CD14-positive monocyte (primary cell): ENCODE data around the gene MTA1. TPM values are rescaled to one million over a fixed set of nuclear protein-coding genes. Genes with fewer than 3 reads are reported as not detected.

Source experiments
- DNase-seq, 3 donors: peaks; one replicate each; pipeline ENCODE4 v3.0.0-alpha.2; 2011 to 2022
- H2AFZ ChIP-seq: 2 replicates; pipeline ENCODE4 v1.6.0; 2012; ENCODE audit warnings: mild to moderate bottlenecking, low read depth, low read length, inconsistent platforms; ENCODE audit not compliant: insufficient read depth, poor library complexity, severe bottlenecking
- H3K27ac ChIP-seq, 2 donors: 1 replicate in 1 of 2; 2 replicates in 1 of 2; pipeline ENCODE4 v1.5.1; 2012 to 2013; ENCODE audit warnings: low read length in 2 of 2, control low read depth in 1 of 2, inconsistent platforms in 1 of 2, low read depth in 1 of 2, mild to moderate bottlenecking in 1 of 2
- H3K27me3 ChIP-seq, 2 donors: one replicate each; pipeline versions ENCODE4 v1.6.0 to v1.6.1; 2011 to 2013; ENCODE audit warnings: low read length in 2 of 2; ENCODE audit not compliant: control insufficient read depth in 2 of 2, insufficient read depth in 2 of 2
- H3K36me3 ChIP-seq, 2 donors: replicated peaks in 1 of 2; 1 replicate in 1 of 2; 2 replicates in 1 of 2; pipeline versions ENCODE4 v1.5.1 to v1.6.1; 2012 to 2013; ENCODE audit warnings: low read length in 2 of 2, control low read depth in 1 of 2, inconsistent platforms in 1 of 2, mild to moderate bottlenecking in 1 of 2; ENCODE audit not compliant: insufficient read depth in 2 of 2, control insufficient read depth in 1 of 2
- H3K4me1 ChIP-seq, 2 donors: 1 replicate in 1 of 2; 2 replicates in 1 of 2; pipeline versions ENCODE4 v1.5.1 to v1.6.1; 2012 to 2013; ENCODE audit warnings: low read length in 2 of 2, control low read depth in 1 of 2, inconsistent platforms in 1 of 2, mild to moderate bottlenecking in 1 of 2, moderate library complexity in 1 of 2; ENCODE audit not compliant: insufficient read depth in 2 of 2, control insufficient read depth in 1 of 2
- H3K4me2 ChIP-seq: replicated peaks from 2 replicates; pipeline ENCODE3; 2012; ENCODE audit warnings: low read length, moderate library complexity, mild to moderate bottlenecking; ENCODE audit not compliant: poor library complexity, severe bottlenecking; ENCODE audit errors: extremely low read depth
- H3K4me3 ChIP-seq, 3 experiments: fragments of 200-600 bp in 1 of 3; sonication (generic) in 1 of 3; replicated peaks in 1 of 3; 1 replicate in 2 of 3; 2 replicates in 1 of 3; pipeline ENCODE4 v1.5.1; 2011 to 2013; ENCODE audit warnings: low read length in 3 of 3, mild to moderate bottlenecking in 3 of 3, control low read depth in 2 of 3, low read depth in 2 of 3, inconsistent platforms in 1 of 3, moderate library complexity in 1 of 3
- H3K79me2 ChIP-seq: 2 replicates; pipeline ENCODE4 v1.6.0; 2012; ENCODE audit warnings: mild to moderate bottlenecking, control low read depth, inconsistent platforms, low read length, moderate library complexity; ENCODE audit not compliant: insufficient read depth
- H3K9ac ChIP-seq: 2 replicates; pipeline ENCODE4 v1.6.0; 2017; ENCODE audit warnings: low read length, mild to moderate bottlenecking; ENCODE audit not compliant: insufficient read depth, poor library complexity, severe bottlenecking
- H3K9me3 ChIP-seq, 2 donors: replicated peaks in 1 of 2; 1 replicate in 1 of 2; 2 replicates in 1 of 2; pipeline versions ENCODE4 v1.5.1 to v1.6.1; 2012 to 2013; ENCODE audit warnings: low read length in 2 of 2, control low read depth in 1 of 2; ENCODE audit not compliant: control insufficient read depth in 1 of 2, insufficient read depth in 1 of 2
- H4K20me1 ChIP-seq: 2 replicates; pipeline ENCODE4 v1.6.0; 2012; ENCODE audit warnings: mild to moderate bottlenecking, low read length, control low read depth, moderate library complexity; ENCODE audit not compliant: insufficient read depth
- H3K27ac Mint-ChIP-seq, 7 donors: one replicate each; pipeline ENCODE4 v1.8.0; 2020; ENCODE audit warnings: mild to moderate bottlenecking in 7 of 7, mixed read lengths in 7 of 7, moderate library complexity in 6 of 7, inconsistent platforms in 2 of 7
- H3K27me3 Mint-ChIP-seq, 3 donors: one replicate each; pipeline ENCODE4 v1.8.0; 2021 to 2022; ENCODE audit warnings: low read depth in 3 of 3, mild to moderate bottlenecking in 3 of 3, mixed read lengths in 3 of 3, moderate library complexity in 3 of 3, inconsistent platforms in 1 of 3
- H3K36me3 Mint-ChIP-seq, 2 donors: one replicate each; pipeline ENCODE4 v1.8.0; 2020; ENCODE audit warnings: mixed read lengths in 2 of 2, inconsistent platforms in 1 of 2, mild to moderate bottlenecking in 1 of 2
- H3K4me1 Mint-ChIP-seq: one replicate; pipeline ENCODE4 v1.8.0; 2020; ENCODE audit warnings: mild to moderate bottlenecking, mixed read lengths
- H3K4me3 Mint-ChIP-seq, 2 donors: one replicate each; pipeline ENCODE4 v1.8.0; 2020; ENCODE audit warnings: mild to moderate bottlenecking in 2 of 2, mixed read lengths in 2 of 2, moderate library complexity in 1 of 2
- H3K9me3 Mint-ChIP-seq, 7 donors: one replicate each; pipeline ENCODE4 v1.8.0; 2020 to 2022; ENCODE audit warnings: mixed read lengths in 7 of 7, mild to moderate bottlenecking in 6 of 7, moderate library complexity in 6 of 7, inconsistent platforms in 2 of 7
- CTCF ChIP-seq: fragments of 200-600 bp; IDR thresholded peaks from one replicate; pipeline ENCODE4 v1.8.0; 2022; ENCODE audit warnings: antibody characterized with exemption, mild to moderate bottlenecking
- WGBS: methylation state at CpG from one replicate; pipeline ENCODE4 v1.1.5; 2013; ENCODE audit warnings: missing lambda C conversion rate; ENCODE audit not compliant: insufficient coverage; 5-methylcytosine and 5-hydroxymethylcytosine counted together
- intact Hi-C, 2 donors: fragments of 100-400 bp; cut with micrococcal nuclease; formaldehyde crosslinking; loops; one replicate each; pipeline versions ENCODE4 v1.15.0 to v1.15.1; 2023
- polyA plus RNA-seq, 3 donors: library from polyadenylated mRNA; depleted of rRNA in 1 of 3; unstranded in 2 of 3; stranded (reverse) in 1 of 3; fragments of 300-500 nt in 2 of 3; fragments of >200 nt in 1 of 3; fragmentation: Illumina TruSeq in 2 of 3; gene quantifications; 1 replicate in 2 of 3; 2 replicates in 1 of 3; pipeline ENCODE4 v1.2.3, GENCODE V29; 2012 to 2021

The MTA1 gene
- polyA plus RNA-seq, 3 donors: 0.91 to 102 (median 2.0) TPM

GRCh38 chr14:105382343-105383082 lies 37.1 kb upstream of the MTA1 start:
- Histone ChIP-seq H3K79me2 (no peaks in the 10 kb centered on the region), H2AFZ (no peak overlapping the region), H3K9ac (no peak overlapping the region), H3K9me3 (no peaks in the 10 kb centered on the region), H4K20me1 (no peaks in the 10 kb centered on the region), H3K36me3 (peaks cover 28 to 29% of the 10 kb centered on the region in 2 donors), H3K4me3 (no peak overlapping the region), H3K27me3 (no peaks in the 10 kb centered on the region), H3K4me2 (no peak overlapping the region), H3K27ac (no peak overlapping the region), H3K4me1 (peaks cover 9 to 22% of the 10 kb centered on the region in 2 donors)
- 97% methylated on average over 19 of the region's 26 CpGs for WGBS
- no peak for DNase-seq
- H3K4me1 Mint-ChIP-seq: peaks cover 5% of the 10 kb centered on the region
- no peaks in the 10 kb centered on the region for H3K9me3 Mint-ChIP-seq
- no peak overlapping the region for H3K4me3 Mint-ChIP-seq
- no peaks in the 10 kb centered on the region for H3K27me3 Mint-ChIP-seq
- peak overlapping the region in 1 of 7 donors; percentile 32 for H3K27ac Mint-ChIP-seq
- peaks cover 24 to 57% of the 10 kb centered on the region in 2 donors for H3K36me3 Mint-ChIP-seq
- intact Hi-C loops: no loop called here
- no peak for TF ChIP-seq CTCF

- H4K20me1 ChIP-seq: no peaks in the 10 kb centered on the region
- intact Hi-C loops: no loop called here
- no peak overlapping the region for H3K9ac ChIP-seq
- H2AFZ ChIP-seq: no peak overlapping the region
- H3K4me2 ChIP-seq: no peak overlapping the region
- TF ChIP-seq CTCF: no peak
- H3K9me3 ChIP-seq: no peaks in the 10 kb centered on the region
- peaks cover 28 to 29% of the 10 kb centered on the region in 2 donors for H3K36me3 ChIP-seq
- H3K36me3 Mint-ChIP-seq: peaks cover 24 to 60% of the 10 kb centered on the region in 2 donors
- H3K9me3 Mint-ChIP-seq: no peaks in the 10 kb centered on the region
- no peak overlapping the region for H3K4me3 Mint-ChIP-seq
- DNase-seq: no peak
- no peak overlapping the region for H3K27ac Mint-ChIP-seq
- no peak overlapping the region for H3K4me3 ChIP-seq
- no peaks in the 10 kb centered on the region for H3K27me3 ChIP-seq
- 99% methylated on average over 21 of the region's 32 CpGs for WGBS
- H3K79me2 ChIP-seq: no peaks in the 10 kb centered on the region
- no peaks in the 10 kb centered on the region for H3K27me3 Mint-ChIP-seq
- H3K27ac ChIP-seq: no peak overlapping the region
- peaks cover 16 to 29% of the 10 kb centered on the region in 2 donors for H3K4me1 ChIP-seq
- peaks cover 12% of the 10 kb centered on the region for H3K4me1 Mint-ChIP-seq
These were observed 36.4 kb upstream of the MTA1 start for GRCh38 chr14:105383083-105383730.
